ENCODE data around the gene LARGE1. TPM values are rescaled to one million over a fixed set of nuclear protein-coding genes. Genes with fewer than 3 reads are reported as not detected.

Gene LARGE1
- total RNA-seq, 1 experiment from 2014 or later: 1.5 TPM

GRCh38 chr22:33451866-33452469 is 468.3 kb downstream of the LARGE1 start:
- ATAC-seq (no peak), DNase-seq (ENCODE audit: low read depth, low spot score) (no peak)
- POLR2A ChIA-PET: no interaction called here
- H4K20me1 ChIP-seq (ENCODE audit: insufficient read depth): no peaks in the 10 kb centered on the region
- RAD21 ChIA-PET (ENCODE audit: low non-redundant PET in 1 of 2, low total read pairs in 2 of 2, uncharacterized antibody in 2 of 2, unreplicated experiment in 2 of 2): no interaction called here
- H3K4me2 ChIP-seq (ENCODE audit: low read length): no peak overlapping the region
- no peak overlapping the region for H3K27ac ChIP-seq (ENCODE audit: low read depth, low read length)
- intact Hi-C loops (cut with micrococcal nuclease): no loop called here
- H3K27me3 ChIP-seq (ENCODE audit: insufficient read depth, low read length): no peaks in the 10 kb centered on the region
- peaks cover 6 to 34% of the 10 kb centered on the region in 2 experiments; a peak in 2 of 4 replicates for H3K9me3 ChIP-seq (ENCODE audit: control insufficient read depth in 1 of 2, insufficient read depth in 1 of 2, low read depth in 1 of 2, low read length in 2 of 2)
- H2AFZ ChIP-seq (ENCODE audit: low read depth, low read length, poor library complexity, severe bottlenecking): no peak overlapping the region
- H3K36me3 ChIP-seq (ENCODE audit: control insufficient read depth in 1 of 2, insufficient read depth in 2 of 2, low read length in 2 of 2): no peaks in the 10 kb centered on the region
- no peak overlapping the region for H3K9ac ChIP-seq (ENCODE audit: low read length)
- CTCF ChIA-PET: no interaction called here
- H3K9me2 ChIP-seq (ENCODE audit: insufficient read depth): no peaks in the 10 kb centered on the region
- H3K4me1 ChIP-seq (ENCODE audit: control insufficient read depth in 1 of 2, insufficient read depth in 2 of 2, low read length in 2 of 2): no peaks in the 10 kb centered on the region
- BruUV-seq (replicated peaks): no TSS peak
- TF ChIP-seq EZH2 (IDR thresholded peaks at IDR 0.05): no peak
- TF ChIP-seq RAD21 (IDR thresholded peaks at IDR 0.05; ENCODE audit: low read depth): no peak
- TF ChIP-seq SP1 (IDR thresholded peaks at IDR 0.05; ENCODE audit: low read depth): no peak
- no peak for TF ChIP-seq ZFX (IDR thresholded peaks at IDR 0.05)
- no peak for TF ChIP-seq POLR2A (IDR thresholded peaks at IDR 0.05; ENCODE audit: borderline replicate concordance, extremely low read depth, insufficient read depth, insufficient read length)
- no peak for TF ChIP-seq MAX (IDR thresholded peaks at IDR 0.05)
- TF ChIP-seq CBX3 (IDR thresholded peaks at IDR 0.05; ENCODE audit: low read depth): no peak
- no peak for TF ChIP-seq CTCF (IDR thresholded peaks at IDR 0.05 in 2 of 3, conservative IDR thresholded peaks at IDR 0.05 in 1 of 3; ENCODE audit: borderline replicate concordance in 1 of 3, insufficient read depth in 1 of 3, low read depth in 2 of 3, low read length in 2 of 3)
- no peak for TF ChIP-seq JUND (IDR thresholded peaks at IDR 0.05)
- TF ChIP-seq REST (IDR thresholded peaks at IDR 0.05; ENCODE audit: low read depth): no peak
- TF ChIP-seq ZNF274 (IDR thresholded peaks at IDR 0.05; ENCODE audit: low read depth, low read length): no peak
- TF ChIP-seq SRF (IDR thresholded peaks at IDR 0.05; ENCODE audit: low read depth): no peak
- no peak for TF ChIP-seq ELF1 (IDR thresholded peaks at IDR 0.05; ENCODE audit: borderline replicate concordance, low read depth)
- no peak for TF ChIP-seq TCF7L2 (IDR thresholded peaks at IDR 0.05; ENCODE audit: borderline replicate concordance, extremely low read depth, insufficient read depth, insufficient read length)
- TF ChIP-seq CEBPB (IDR thresholded peaks at IDR 0.05; ENCODE audit: low read depth): no peak
- no peak for TF ChIP-seq POLR2AphosphoS5 (IDR thresholded peaks at IDR 0.05; ENCODE audit: low read depth, low read length)
- no peak for TF ChIP-seq ZBTB33 (IDR thresholded peaks at IDR 0.05; ENCODE audit: extremely low read depth, insufficient replicate concordance, low read length)
- no peak for TF ChIP-seq EGR1 (IDR thresholded peaks at IDR 0.05; ENCODE audit: low read depth)
- TF ChIP-seq EZH2phosphoT487 (IDR thresholded peaks at IDR 0.05; ENCODE audit: borderline replicate concordance): no peak
- TF ChIP-seq ATF3 (IDR thresholded peaks at IDR 0.05): no peak
- H3K4me3 ChIP-seq (replicated peaks in 1 of 2; ENCODE audit: low read depth in 1 of 2, low read length in 2 of 2): no peak overlapping the region
- no peaks in the 10 kb centered on the region for H3K79me2 ChIP-seq (ENCODE audit: insufficient read depth, low read length)
